ENCODE results near the gene MKKS. TPM values are rescaled to one million over a fixed set of nuclear protein-coding genes. Genes with fewer than 3 reads are reported as not detected.

MKKS gene
- total and polyA plus RNA-seq, 2 of the 13 experiments (the other 11 are each of a cell fraction or from before 2014, with no cell fraction given) = 26.7 to 34.5 TPM

DNA sequence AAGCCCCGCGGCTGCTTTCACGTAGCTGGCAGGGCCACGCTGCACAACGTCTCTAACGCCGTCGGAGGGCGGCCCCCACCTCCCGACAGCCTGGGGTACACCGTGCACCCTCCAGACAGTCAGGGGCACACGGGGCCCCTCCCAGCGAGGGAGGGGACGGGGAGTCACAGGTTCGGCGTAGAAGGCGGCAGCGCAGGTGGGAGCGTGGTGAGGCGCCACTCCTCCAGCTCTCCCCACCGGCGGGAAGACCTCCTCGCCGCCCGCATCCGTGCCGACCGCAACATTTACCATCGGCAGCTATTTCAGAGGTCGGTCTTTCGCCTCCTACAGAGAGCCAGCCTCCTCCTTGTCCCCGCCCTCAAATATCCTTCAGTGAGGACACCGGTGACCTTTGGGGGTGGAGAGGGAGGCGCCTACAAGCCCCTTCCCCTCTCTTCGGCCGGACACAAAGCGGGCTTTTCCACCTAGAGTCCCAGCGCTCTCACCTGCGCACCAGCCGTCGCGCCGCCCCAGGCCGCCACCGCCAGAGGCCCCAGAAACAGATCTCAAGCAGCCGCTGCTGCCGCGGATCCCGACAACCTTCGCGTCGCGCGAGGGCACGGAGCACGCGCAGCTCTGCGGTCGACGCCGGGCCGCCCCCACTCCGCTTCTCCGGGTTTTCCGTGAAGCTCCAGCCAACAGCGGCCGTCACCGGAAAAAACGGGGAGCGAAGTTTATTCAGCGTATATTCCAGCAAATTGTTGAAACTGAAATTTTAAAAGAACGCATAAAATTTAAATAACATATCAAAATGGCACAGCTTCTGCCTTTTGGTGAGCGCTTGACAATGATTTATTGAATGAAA, at the start of gene MKKS (continued):
- peak; percentile 79 for TF ChIP-seq SALL1 (CRISPR knock-in tag; IDR thresholded peaks at IDR 0.05)
- peak; percentile 96 for TF ChIP-seq KDM5B (CRISPR knock-in tag; IDR thresholded peaks at IDR 0.05; ENCODE audit: borderline replicate concordance)
- TF ChIP-seq ARNT (IDR thresholded peaks at IDR 0.05) = no peak
- peak; percentile 69; the same call in 1 of the 2 replicates for TF ChIP-seq PHF20 (CRISPR knock-in tag; IDR thresholded peaks at IDR 0.05)
- TF ChIP-seq PLSCR1 (CRISPR knock-in tag; IDR thresholded peaks at IDR 0.05; ENCODE audit: borderline replicate concordance) = no peak
- TF ChIP-seq CENPT (CRISPR knock-in tag; IDR thresholded peaks at IDR 0.05; ENCODE audit: low read depth) = peak; percentile 94
- TF ChIP-seq, protein P1, sequence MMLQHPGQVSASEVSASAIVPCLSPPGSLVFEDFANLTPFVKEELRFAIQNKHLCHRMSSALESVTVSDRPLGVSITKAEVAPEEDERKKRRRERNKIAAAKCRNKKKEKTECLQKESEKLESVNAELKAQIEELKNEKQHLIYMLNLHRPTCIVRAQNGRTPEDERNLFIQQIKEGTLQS (CRISPR knock-in tag; IDR thresholded peaks at IDR 0.05) = peak; percentile 56
- TF ChIP-seq ATF1 (CRISPR knock-in tag; IDR thresholded peaks at IDR 0.05) = peak; percentile 91
- 0 out of 2 replicates have a peak, but pooled peaks have one; percentile 43 for TF ChIP-seq ZKSCAN5 (CRISPR knock-in tag; IDR thresholded peaks at IDR 0.05)
- no peak for TF ChIP-seq GPBP1L1 (CRISPR knock-in tag; IDR thresholded peaks at IDR 0.05)
- peak; percentile 81; the same call in 1 of the 2 replicates for TF ChIP-seq ZNF383 (CRISPR knock-in tag; IDR thresholded peaks at IDR 0.05; ENCODE audit: borderline replicate concordance)
- peak; percentile 77 for TF ChIP-seq MEIS1 (CRISPR knock-in tag; IDR thresholded peaks at IDR 0.05; ENCODE audit: borderline replicate concordance)
- TF ChIP-seq ONECUT2 (CRISPR knock-in tag; IDR thresholded peaks at IDR 0.05) = peak; percentile 33; the same call in 1 of the 2 replicates
- no peak for TF ChIP-seq ZNF652 (CRISPR knock-in tag; IDR thresholded peaks at IDR 0.05; ENCODE audit: borderline replicate concordance, low read depth)
- peak; percentile 3 for TF ChIP-seq STAG1 (CRISPR knock-in tag; IDR thresholded peaks at IDR 0.05)
- TF ChIP-seq POLR2AphosphoS5 (IDR thresholded peaks at IDR 0.05; ENCODE audit: low read depth, low read length) = peak; percentile 69
- TF ChIP-seq ZFX (CRISPR knock-in tag; IDR thresholded peaks at IDR 0.05; ENCODE audit: low read depth) = peak; percentile 94
- TF ChIP-seq ZNF746 (CRISPR knock-in tag; IDR thresholded peaks at IDR 0.05) = peak; percentile 85; the same call in 1 of the 2 replicates
- TF ChIP-seq HDAC1 (CRISPR knock-in tag; IDR thresholded peaks at IDR 0.05) = peak; percentile 76
- TF ChIP-seq ZNF512B (CRISPR knock-in tag; IDR thresholded peaks at IDR 0.05; ENCODE audit: borderline replicate concordance) = peak; percentile 70; the same call in 1 of the 2 replicates
- TF ChIP-seq ZNF513 (CRISPR knock-in tag; conservative IDR thresholded peaks at IDR 0.05) = no peak; the same call in 1 of the 2 replicates
- peak; percentile 97 for TF ChIP-seq SRY (CRISPR knock-in tag; IDR thresholded peaks at IDR 0.05)
- peak; percentile 69; the same call in 1 of the 2 replicates for TF ChIP-seq HMG20B (CRISPR knock-in tag; conservative IDR thresholded peaks at IDR 0.05)

Data from HepG2 (cell line).